Measurements from ENCODE around the gene PDE3A. TPM values are rescaled to one million over a fixed set of nuclear protein-coding genes. Genes with fewer than 3 reads are reported as not detected.

Gene PDE3A
- total RNA-seq, 4 donors from 2014 or later: 7.7 to 75.8 (median 18.7) TPM

DNA sequence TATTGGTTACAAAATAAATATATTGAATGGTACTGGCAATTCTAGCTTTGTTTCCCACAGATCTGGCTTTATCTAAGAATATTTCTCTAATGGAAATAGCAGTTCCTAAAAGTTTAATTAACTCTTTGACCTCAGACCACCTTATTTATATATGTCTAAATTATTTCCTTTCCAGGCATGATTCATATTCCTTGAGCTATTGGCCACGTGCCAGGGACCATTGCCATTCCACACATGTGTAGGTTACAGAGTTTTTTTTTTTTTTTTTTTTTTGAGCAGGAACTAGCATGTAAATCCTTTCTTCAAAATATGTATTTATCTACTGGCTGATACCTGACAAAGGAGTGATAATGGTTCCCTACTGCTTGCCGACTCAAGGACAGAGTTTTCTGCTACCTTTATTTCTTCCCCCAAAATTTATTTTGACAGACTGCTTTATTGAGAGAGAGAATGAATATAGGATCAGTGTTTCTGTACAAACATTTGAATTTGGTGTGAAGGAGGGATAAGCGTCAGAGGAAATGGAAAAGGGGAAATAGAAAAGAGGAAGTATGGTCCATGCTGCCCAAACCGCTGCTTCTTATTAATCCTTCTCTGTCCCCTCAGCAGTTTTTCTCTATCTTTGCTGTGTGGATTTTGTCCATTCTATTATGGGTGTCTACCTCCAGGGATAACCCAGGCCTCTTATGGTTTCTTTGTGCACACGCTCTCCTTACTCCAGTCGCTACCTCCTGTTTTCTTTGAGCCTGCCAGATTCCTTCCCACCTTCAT, 36.4 kb downstream of the PDE3A start:
- Histone ChIP-seq H3K27ac (no peak overlapping the region), H3K4me1 (peaks cover 0 to 4% of the 10 kb centered on the region in 2 donors), H3K36me3 (no peaks in the 10 kb centered on the region), H3K27me3 (no peaks in the 10 kb centered on the region), H3K9me3 (no peaks in the 10 kb centered on the region), H3K4me3 (no peak overlapping the region)
- intact Hi-C loops (cut with DNase I; ENCODE audit: low total_unique reads): no loop called here
- no peak for DNase-seq
- no peak for TF ChIP-seq POLR2A (IDR thresholded peaks at IDR 0.05)
- TF ChIP-seq, protein P1, sequence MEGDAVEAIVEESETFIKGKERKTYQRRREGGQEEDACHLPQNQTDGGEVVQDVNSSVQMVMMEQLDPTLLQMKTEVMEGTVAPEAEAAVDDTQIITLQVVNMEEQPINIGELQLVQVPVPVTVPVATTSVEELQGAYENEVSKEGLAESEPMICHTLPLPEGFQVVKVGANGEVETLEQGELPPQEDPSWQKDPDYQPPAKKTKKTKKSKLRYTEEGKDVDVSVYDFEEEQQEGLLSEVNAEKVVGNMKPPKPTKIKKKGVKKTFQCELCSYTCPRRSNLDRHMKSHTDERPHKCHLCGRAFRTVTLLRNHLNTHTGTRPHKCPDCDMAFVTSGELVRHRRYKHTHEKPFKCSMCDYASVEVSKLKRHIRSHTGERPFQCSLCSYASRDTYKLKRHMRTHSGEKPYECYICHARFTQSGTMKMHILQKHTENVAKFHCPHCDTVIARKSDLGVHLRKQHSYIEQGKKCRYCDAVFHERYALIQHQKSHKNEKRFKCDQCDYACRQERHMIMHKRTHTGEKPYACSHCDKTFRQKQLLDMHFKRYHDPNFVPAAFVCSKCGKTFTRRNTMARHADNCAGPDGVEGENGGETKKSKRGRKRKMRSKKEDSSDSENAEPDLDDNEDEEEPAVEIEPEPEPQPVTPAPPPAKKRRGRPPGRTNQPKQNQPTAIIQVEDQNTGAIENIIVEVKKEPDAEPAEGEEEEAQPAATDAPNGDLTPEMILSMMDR (IDR thresholded peaks at IDR 0.05): no peak

- H3K27me3 ChIP-seq: no peaks in the 10 kb centered on the region
- peaks cover 0 to 4% of the 10 kb centered on the region in 2 donors for H3K4me1 ChIP-seq
- no peak overlapping the region for H3K4me3 ChIP-seq
- H3K36me3 ChIP-seq: no peaks in the 10 kb centered on the region
- intact Hi-C loops (cut with DNase I; ENCODE audit: low total_unique reads): no loop called here
- H3K9me3 ChIP-seq: no peaks in the 10 kb centered on the region
- no peak for DNase-seq
- TF ChIP-seq, protein P1 (IDR thresholded peaks at IDR 0.05): no peak
- TF ChIP-seq POLR2A (IDR thresholded peaks at IDR 0.05): no peak
- no peak overlapping the region for H3K27ac ChIP-seq
Measured at GRCh38 chr12:20409607-20410377, 41.5 kb downstream of the PDE3A start.

GRCh38 chr12:20410734-20411133, 42.4 kb downstream of the PDE3A start:
- no peak for DNase-seq
- intact Hi-C loops (cut with DNase I; ENCODE audit: low total_unique reads): no loop called here
- H3K9me3 ChIP-seq: no peaks in the 10 kb centered on the region
- TF ChIP-seq POLR2A (IDR thresholded peaks at IDR 0.05): no peak
- TF ChIP-seq, protein P1 (IDR thresholded peaks at IDR 0.05): no peak
- H3K27ac ChIP-seq: no peak overlapping the region
- H3K4me1 ChIP-seq: peaks cover 0 to 4% of the 10 kb centered on the region in 2 donors
- H3K27me3 ChIP-seq: no peaks in the 10 kb centered on the region
- H3K4me3 ChIP-seq: no peak overlapping the region
- H3K36me3 ChIP-seq: no peaks in the 10 kb centered on the region

DNA sequence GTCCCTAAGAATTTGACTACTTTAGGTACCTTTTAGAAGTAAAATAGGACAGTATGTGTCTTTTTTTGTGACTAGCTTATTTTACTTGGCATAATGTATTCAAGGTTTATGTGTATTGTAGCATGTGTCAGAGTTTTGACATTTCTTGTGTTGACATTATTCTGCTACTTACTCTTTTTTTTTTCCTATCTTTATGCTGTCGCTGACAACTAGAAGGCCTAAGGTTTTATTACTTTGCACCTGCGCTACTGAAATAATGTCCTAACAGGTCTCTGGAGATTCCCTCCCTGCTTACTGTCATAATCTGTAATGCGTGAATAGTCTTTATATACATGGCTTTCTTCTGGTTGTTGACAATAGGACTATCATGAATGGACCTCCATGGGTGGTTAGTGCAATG, 43.0 kb downstream of the PDE3A start:
- no peak for DNase-seq
- H3K4me1 ChIP-seq: peaks cover 0 to 4% of the 10 kb centered on the region in 2 donors
- H3K27ac ChIP-seq: no peak overlapping the region
- H3K27me3 ChIP-seq: no peaks in the 10 kb centered on the region
- intact Hi-C loops (cut with DNase I; ENCODE audit: low total_unique reads): no loop called here
- H3K4me3 ChIP-seq: no peak overlapping the region
- no peaks in the 10 kb centered on the region for H3K36me3 ChIP-seq
- TF ChIP-seq POLR2A (IDR thresholded peaks at IDR 0.05): no peak
- TF ChIP-seq, protein P1 (IDR thresholded peaks at IDR 0.05): no peak
- H3K9me3 ChIP-seq: no peaks in the 10 kb centered on the region

- H3K4me3 ChIP-seq: no peak overlapping the region
- no peaks in the 10 kb centered on the region for H3K36me3 ChIP-seq
- H3K9me3 ChIP-seq: no peaks in the 10 kb centered on the region
- H3K27ac ChIP-seq: peak overlapping the region in 1 of 2 donors; percentile 51
- H3K4me1 ChIP-seq: no peaks in the 10 kb centered on the region
- DNase-seq: no peak
- intact Hi-C loops (cut with DNase I; ENCODE audit: low total_unique reads): no loop called here
- no peaks in the 10 kb centered on the region for H3K27me3 ChIP-seq
- no peak for TF ChIP-seq POLR2A (IDR thresholded peaks at IDR 0.05)
- TF ChIP-seq, protein P1 (IDR thresholded peaks at IDR 0.05): no peak
Measured at GRCh38 chr12:20415028-20415427, 46.7 kb downstream of the PDE3A start.
